A549 (cell line): Measurements from ENCODE around the gene UBAC2. TPM values are rescaled to one million over a fixed set of nuclear protein-coding genes. Genes with fewer than 3 reads are reported as not detected.
A peak's percentile ranks its signal among the peaks of the same experiment; 100 is the strongest.

ENCODE experiments used
- ATAC-seq, 2 experiments: fragments of 200-7000 bp in 1 of 2; fragments of >200 bp in 1 of 2; cut with Nextera tagmentation in 1 of 2; cut with Tn5 transposase in 1 of 2; 3 replicates each; pipeline versions ENCODE4 v1.8.0 to v1.9.1; 2018 to 2020; ENCODE audit warnings: mild to moderate bottlenecking in 1 of 2, moderate library complexity in 1 of 2
- CTCF ChIA-PET: fragments of 300-600 bp; sonication (Branson Sonifier 250); formaldehyde crosslinking; extraction: SDS; loops from one replicate; lab custom pipeline; 2021; ENCODE audit warnings: antibody characterized with exemption, inconsistent platforms; lab: Yijun Ruan, JAX
- POLR2A ChIA-PET: fragments of 350-600 bp; formaldehyde crosslinking; extraction: SDS; loops from one replicate; lab custom pipeline; 2021; ENCODE audit warnings: antibody characterized with exemption, inconsistent platforms; lab: Yijun Ruan, JAX
- DNase-seq, 2 experiments: peaks; one replicate each; pipeline versions ENCODE4 v3.0.0 to v3.0.0-alpha.2; 2011 to 2016; ENCODE audit warnings: low read depth in 1 of 2, low spot score in 1 of 2
- FAIRE-seq: peaks from 2 replicates; lab custom pipeline; 2011; peaks lifted over from hg19 to GRCh38; lab: Jason Lieb, UNC
- H3K27ac ChIP-seq, 2 experiments: fragments of >200 bp; sonication (Bioruptor Twin); formaldehyde crosslinking; 3 replicates each; pipeline ENCODE4 v1.5.1; 2016 to 2017
- H3K4me1 ChIP-seq: fragments of >200 bp; sonication (Bioruptor Twin); formaldehyde crosslinking; 3 replicates; pipeline ENCODE4 v1.6.1; 2016
- H3K4me2 ChIP-seq: fragments of >200 bp; sonication (Bioruptor Twin); formaldehyde crosslinking; 3 replicates; pipeline ENCODE4 v1.6.1; 2016
- H3K4me3 ChIP-seq: fragments of >200 bp; sonication (Bioruptor Twin); formaldehyde crosslinking; 3 replicates; pipeline ENCODE4 v1.5.1; 2016
- H3K9me3 ChIP-seq: fragments of >200 bp; sonication (Bioruptor Twin); formaldehyde crosslinking; 3 replicates; pipeline ENCODE4 v1.6.1; 2016
- EP300 ChIP-seq, 2 experiments: fragments of >200 bp; sonication (Bioruptor Twin); formaldehyde crosslinking; IDR thresholded peaks; 2 replicates in 1 of 2; 3 replicates in 1 of 2; pipeline ENCODE4 v1.6.1; 2016 to 2017
- ESRRA ChIP-seq: fragments of 150-350 bp; IDR thresholded peaks from 2 replicates; pipeline ENCODE4 v1.6.1; 2014; ENCODE audit warnings: mild to moderate bottlenecking, low read length, borderline replicate concordance
- FOSB ChIP-seq: fragments of 250-450 bp; sonication (Bioruptor Pico); IDR thresholded peaks from 2 replicates; pipeline ENCODE4 v1.5.0; 2020; ENCODE audit warnings: mild to moderate bottlenecking, moderate library complexity
- HDAC2 ChIP-seq: fragments of 200-600 bp; sonication (generic); IDR thresholded peaks from 2 replicates; pipeline ENCODE4 v1.6.1; 2016
- HEYL ChIP-seq: fragments of 250-450 bp; sonication (Bioruptor Pico); IDR thresholded peaks from 2 replicates; pipeline ENCODE4 v1.8.0; 2021; ENCODE audit warnings: mild to moderate bottlenecking, moderate library complexity
- HOXB13 ChIP-seq: fragments of 250-450 bp; sonication (Bioruptor Pico); IDR thresholded peaks from 2 replicates; pipeline ENCODE4 v1.5.0; 2020; ENCODE audit warnings: low read depth, mild to moderate bottlenecking, moderate library complexity
- HOXB5 ChIP-seq: fragments of 250-450 bp; sonication (Bioruptor Pico); IDR thresholded peaks from 2 replicates; pipeline ENCODE4 v1.5.0; 2020; ENCODE audit warnings: mild to moderate bottlenecking, moderate library complexity
- JUN ChIP-seq, 2 experiments: fragments of >200 bp; sonication (Bioruptor Twin); formaldehyde crosslinking; IDR thresholded peaks; 2 replicates in 1 of 2; 3 replicates in 1 of 2; pipeline ENCODE4 v1.6.1; 2016 to 2017
- KDM5A ChIP-seq: fragments of 200-600 bp; sonication (generic); IDR thresholded peaks from 2 replicates; pipeline ENCODE4 v1.6.1; 2016; ENCODE audit warnings: antibody characterized with exemption, mild to moderate bottlenecking
- MAFK ChIP-seq: fragments of 450-650 bp; IDR thresholded peaks from 2 replicates; pipeline ENCODE4 v1.6.1; 2014; ENCODE audit not compliant: partially characterized antibody
- MYC ChIP-seq: IDR thresholded peaks from 2 replicates; pipeline ENCODE4 v1.6.1; 2012; ENCODE audit warnings: mild to moderate bottlenecking, inconsistent platforms, low read length, improper control_type of control experiment, borderline replicate concordance
- NFE2L2 ChIP-seq: fragments of 150-350 bp; conservative IDR thresholded peaks from 2 replicates; pipeline ENCODE4 v1.6.1; 2014; ENCODE audit warnings: low read length
- PHF8 ChIP-seq: fragments of 200-600 bp; sonication (generic); IDR thresholded peaks from 2 replicates; pipeline ENCODE4 v1.6.1; 2016; ENCODE audit warnings: low read depth, mild to moderate bottlenecking, antibody characterized with exemption, moderate library complexity, borderline replicate concordance
- SMC3 ChIP-seq: fragments of >200 bp; sonication (Bioruptor Twin); formaldehyde crosslinking; IDR thresholded peaks from 3 replicates; pipeline ENCODE4 v1.6.1; 2018; ENCODE audit warnings: inconsistent platforms
- SREBF2 ChIP-seq: fragments of 450-650 bp; IDR thresholded peaks from 2 replicates; pipeline ENCODE4 v1.6.1; 2014; ENCODE audit warnings: mild to moderate bottlenecking, moderate library complexity
- TFCP2L1 ChIP-seq: fragments of 250-450 bp; sonication (Bioruptor Pico); IDR thresholded peaks from 2 replicates; pipeline ENCODE4 v1.5.0; 2021; ENCODE audit warnings: mild to moderate bottlenecking
- TP53 ChIP-seq: fragments of 250-450 bp; sonication (Bioruptor Pico); IDR thresholded peaks from 2 replicates; pipeline ENCODE4 v1.5.0; 2021; ENCODE audit warnings: mild to moderate bottlenecking, moderate library complexity
- ZC3H11A ChIP-seq: fragments of 450-650 bp; IDR thresholded peaks from 2 replicates; pipeline ENCODE4 v1.6.1; 2014; ENCODE audit warnings: antibody characterized with exemption, mild to moderate bottlenecking
- ZFP36 ChIP-seq: fragments of 450-650 bp; IDR thresholded peaks from 2 replicates; pipeline ENCODE4 v1.6.1; 2014; ENCODE audit warnings: borderline replicate concordance; ENCODE audit not compliant: partially characterized antibody
- WGBS: methylation state at CpG from one replicate; pipeline ENCODE4 v1.1.6; 2017; ENCODE audit errors: missing lambda C conversion rate; 5-methylcytosine and 5-hydroxymethylcytosine counted together
- polyA plus RNA-seq, 4 experiments: library from polyadenylated mRNA; depleted of rRNA in 3 of 4; stranded (reverse); fragments of >200 nt; fragmentation: RNase III in 1 of 4; extraction: RNeasy Plus Mini Kit Qiagen cat#74134 plus additional on column Dnase treatment in 1 of 4; gene quantifications; 2 replicates in 3 of 4; 3 replicates in 1 of 4; pipeline ENCODE4 v1.2.3, GENCODE V29; 2011 to 2017
- TF ChIP-seq, protein P1 (sequence below): fragments of 450-650 bp; IDR thresholded peaks from 2 replicates; pipeline ENCODE4 v1.6.1; 2014; ENCODE audit warnings: antibody characterized with exemption
- TF ChIP-seq, protein P2 (sequence below): fragments of 250-450 bp; sonication (Bioruptor Pico); IDR thresholded peaks from 2 replicates; pipeline ENCODE4 v1.5.0; 2020; ENCODE audit warnings: low read depth, mild to moderate bottlenecking, moderate library complexity
- TF ChIP-seq, protein P3 (sequence below): fragments of >200 bp; sonication (Bioruptor Twin); formaldehyde crosslinking; IDR thresholded peaks from 2 replicates; pipeline ENCODE4 v1.6.1; 2016
- TF ChIP-seq, protein P4 (sequence below): IDR thresholded peaks from 2 replicates; pipeline ENCODE4 v1.6.1; 2012
- TF ChIP-seq, protein P5 (sequence below): fragments of >200 bp; sonication (Bioruptor Twin); formaldehyde crosslinking; IDR thresholded peaks from 3 replicates; pipeline ENCODE4 v1.5.1; 2016
- TF ChIP-seq, protein P6 (sequence below): fragments of 250-450 bp; sonication (Bioruptor Pico); IDR thresholded peaks from 2 replicates; pipeline ENCODE4 v1.5.0; 2021; ENCODE audit warnings: mild to moderate bottlenecking, moderate library complexity, borderline replicate concordance

The UBAC2 gene
- polyA plus RNA-seq, 2 of the 4 experiments (the other 2 are of a cell fraction), result 61.6 to 103 TPM

DNA sequence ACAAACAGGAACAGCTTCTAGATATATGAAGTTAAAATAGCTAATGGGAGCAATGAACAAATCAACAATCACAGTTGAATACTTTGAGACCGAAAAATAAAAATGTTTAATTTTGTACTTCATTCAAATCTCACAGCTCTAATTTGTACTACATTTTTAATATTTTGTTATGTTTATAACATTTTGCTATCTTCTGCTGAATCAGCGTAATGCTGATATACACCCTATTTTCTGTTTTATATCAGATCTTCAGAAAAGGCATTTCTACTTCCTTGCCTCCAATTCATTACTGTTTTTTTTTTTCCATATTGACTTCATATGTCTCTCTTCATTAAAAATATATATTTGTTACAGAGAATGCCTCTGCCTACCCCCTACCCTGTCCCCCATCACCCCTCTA, 134.4 kb downstream of the UBAC2 start:
- ChIA-PET CTCF (interaction anchor here (1.1 kb wide), 1 partner anchor 101 kb away, joined by 3 read pairs; no protein-coding TSS in a partner anchor), POLR2A (no interaction called here)
- FAIRE-seq, result no peak
- Histone ChIP-seq H3K9me3 (no peaks in the 10 kb centered on the region), H3K4me3 (no peak overlapping the region), H3K4me2 (no peak overlapping the region), H3K27ac (no peak overlapping the region), H3K4me1 (no peaks in the 10 kb centered on the region)
- 93% methylated on average over 2 of the region's 2 CpGs for WGBS
- ATAC-seq, result no peak
- DNase-seq, result no peak
- TF ChIP-seq ZFP36 (no peak), MAFK (peak; percentile 88), TP53 (CRISPR knock-in tag) (no peak)
- TF ChIP-seq, protein P1, sequence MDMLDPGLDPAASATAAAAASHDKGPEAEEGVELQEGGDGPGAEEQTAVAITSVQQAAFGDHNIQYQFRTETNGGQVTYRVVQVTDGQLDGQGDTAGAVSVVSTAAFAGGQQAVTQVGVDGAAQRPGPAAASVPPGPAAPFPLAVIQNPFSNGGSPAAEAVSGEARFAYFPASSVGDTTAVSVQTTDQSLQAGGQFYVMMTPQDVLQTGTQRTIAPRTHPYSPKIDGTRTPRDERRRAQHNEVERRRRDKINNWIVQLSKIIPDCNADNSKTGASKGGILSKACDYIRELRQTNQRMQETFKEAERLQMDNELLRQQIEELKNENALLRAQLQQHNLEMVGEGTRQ, result no peak

DNA sequence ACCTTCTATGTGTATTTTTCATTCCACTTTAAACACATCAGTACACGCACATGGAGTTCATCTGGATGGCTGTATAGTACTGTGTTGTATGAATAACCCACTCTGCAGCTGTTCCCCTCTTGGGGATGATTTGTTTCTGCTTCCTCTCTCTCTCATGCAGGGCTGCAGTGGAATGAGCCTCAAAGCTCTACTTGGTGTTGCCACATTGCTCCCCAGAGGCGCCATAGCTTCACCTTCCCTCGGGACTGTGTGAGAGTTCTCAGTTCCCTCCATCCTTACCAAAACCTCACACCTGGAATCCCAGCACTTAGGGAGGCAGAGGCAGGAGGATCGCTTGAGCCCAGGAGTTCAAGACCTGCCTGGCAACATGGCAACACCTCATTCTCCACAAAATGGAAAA, 134.9 kb downstream of the UBAC2 start:
- CTCF ChIA-PET, result no interaction called here
- H3K27ac ChIP-seq, result no peak overlapping the region
- H3K4me2 ChIP-seq, result no peak overlapping the region
- TF ChIP-seq, protein P2, sequence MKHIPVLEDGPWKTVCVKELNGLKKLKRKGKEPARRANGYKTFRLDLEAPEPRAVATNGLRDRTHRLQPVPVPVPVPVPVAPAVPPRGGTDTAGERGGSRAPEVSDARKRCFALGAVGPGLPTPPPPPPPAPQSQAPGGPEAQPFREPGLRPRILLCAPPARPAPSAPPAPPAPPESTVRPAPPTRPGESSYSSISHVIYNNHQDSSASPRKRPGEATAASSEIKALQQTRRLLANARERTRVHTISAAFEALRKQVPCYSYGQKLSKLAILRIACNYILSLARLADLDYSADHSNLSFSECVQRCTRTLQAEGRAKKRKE (CRISPR knock-in tag), result no peak
- TF ChIP-seq HDAC2, result no peak
- TF ChIP-seq, protein P3, sequence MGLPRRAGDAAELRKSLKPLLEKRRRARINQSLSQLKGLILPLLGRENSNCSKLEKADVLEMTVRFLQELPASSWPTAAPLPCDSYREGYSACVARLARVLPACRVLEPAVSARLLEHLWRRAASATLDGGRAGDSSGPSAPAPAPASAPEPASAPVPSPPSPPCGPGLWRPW, result no peak
- no peak for TF ChIP-seq FOSB (CRISPR knock-in tag)
- no peak for TF ChIP-seq HEYL (CRISPR knock-in tag)
- no peak for TF ChIP-seq KDM5A
- no peak for TF ChIP-seq ZC3H11A
- TF ChIP-seq MAFK, result no peak
- no peak for TF ChIP-seq PHF8
- TF ChIP-seq, protein P4, sequence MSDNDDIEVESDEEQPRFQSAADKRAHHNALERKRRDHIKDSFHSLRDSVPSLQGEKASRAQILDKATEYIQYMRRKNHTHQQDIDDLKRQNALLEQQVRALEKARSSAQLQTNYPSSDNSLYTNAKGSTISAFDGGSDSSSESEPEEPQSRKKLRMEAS, result no peak
- TF ChIP-seq MYC, result no peak
- no peak for TF ChIP-seq ESRRA
- no peak for TF ChIP-seq EP300 (IDR thresholded peaks at IDR 0.05)
- TF ChIP-seq SREBF2, result no peak
- no peak for TF ChIP-seq JUN (IDR thresholded peaks at IDR 0.05)
- TF ChIP-seq HOXB5 (CRISPR knock-in tag), result no peak
- no peak for TF ChIP-seq HOXB13
- no peak for TF ChIP-seq SMC3
- WGBS, result 95% methylated on average over 4 of the region's 4 CpGs
- POLR2A ChIA-PET, result no interaction called here
- FAIRE-seq (no peak), DNase-seq (no peak), ATAC-seq (no peak)
- H3K4me3 ChIP-seq, result no peak overlapping the region
- no peaks in the 10 kb centered on the region for H3K9me3 ChIP-seq
- H3K4me1 ChIP-seq, result no peaks in the 10 kb centered on the region

DNA sequence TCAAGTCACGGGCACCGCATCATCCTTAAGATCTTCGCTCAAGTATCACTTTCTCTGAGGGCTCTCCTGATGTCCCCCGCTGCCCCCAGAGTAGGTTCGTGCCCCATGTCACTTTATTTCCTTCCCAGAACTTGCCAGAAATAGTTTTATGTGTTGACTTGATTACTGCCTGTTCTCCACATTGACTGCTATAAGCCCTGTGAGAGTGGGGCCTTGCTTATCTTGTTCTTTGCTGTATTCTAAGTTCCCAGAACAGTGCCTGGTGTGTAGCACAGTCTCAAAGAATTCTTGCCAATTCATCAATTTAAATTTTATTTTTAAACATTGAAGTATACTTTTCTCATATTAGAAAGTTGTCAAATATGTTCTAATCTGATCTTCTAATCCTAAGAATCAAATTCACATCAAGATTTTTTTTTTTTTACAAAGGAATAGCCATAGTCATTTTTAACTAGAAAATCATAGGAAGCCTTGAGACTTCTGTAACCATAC, 138.6 kb downstream of the UBAC2 start:
- Histone ChIP-seq H3K4me3 (no peak overlapping the region), H3K4me1 (no peaks in the 10 kb centered on the region), H3K27ac (no peak overlapping the region), H3K4me2 (no peak overlapping the region), H3K9me3 (no peaks in the 10 kb centered on the region)
- no peak for DNase-seq
- WGBS, result 99% methylated on average over 5 of the region's 5 CpGs
- ChIA-PET POLR2A (no interaction called here), CTCF (interaction anchor here (1.5 kb wide), 1 partner anchor 98 kb away, joined by 6 read pairs; no protein-coding TSS in a partner anchor)
- no peak for FAIRE-seq
- no peak for ATAC-seq
- TF ChIP-seq ZFP36, result no peak
- TF ChIP-seq, protein P5, sequence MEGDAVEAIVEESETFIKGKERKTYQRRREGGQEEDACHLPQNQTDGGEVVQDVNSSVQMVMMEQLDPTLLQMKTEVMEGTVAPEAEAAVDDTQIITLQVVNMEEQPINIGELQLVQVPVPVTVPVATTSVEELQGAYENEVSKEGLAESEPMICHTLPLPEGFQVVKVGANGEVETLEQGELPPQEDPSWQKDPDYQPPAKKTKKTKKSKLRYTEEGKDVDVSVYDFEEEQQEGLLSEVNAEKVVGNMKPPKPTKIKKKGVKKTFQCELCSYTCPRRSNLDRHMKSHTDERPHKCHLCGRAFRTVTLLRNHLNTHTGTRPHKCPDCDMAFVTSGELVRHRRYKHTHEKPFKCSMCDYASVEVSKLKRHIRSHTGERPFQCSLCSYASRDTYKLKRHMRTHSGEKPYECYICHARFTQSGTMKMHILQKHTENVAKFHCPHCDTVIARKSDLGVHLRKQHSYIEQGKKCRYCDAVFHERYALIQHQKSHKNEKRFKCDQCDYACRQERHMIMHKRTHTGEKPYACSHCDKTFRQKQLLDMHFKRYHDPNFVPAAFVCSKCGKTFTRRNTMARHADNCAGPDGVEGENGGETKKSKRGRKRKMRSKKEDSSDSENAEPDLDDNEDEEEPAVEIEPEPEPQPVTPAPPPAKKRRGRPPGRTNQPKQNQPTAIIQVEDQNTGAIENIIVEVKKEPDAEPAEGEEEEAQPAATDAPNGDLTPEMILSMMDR, result no peak
- no peak for TF ChIP-seq NFE2L2
- TF ChIP-seq, protein P1, result no peak
- TF ChIP-seq TFCP2L1 (CRISPR knock-in tag), result no peak
- TF ChIP-seq, protein P6, sequence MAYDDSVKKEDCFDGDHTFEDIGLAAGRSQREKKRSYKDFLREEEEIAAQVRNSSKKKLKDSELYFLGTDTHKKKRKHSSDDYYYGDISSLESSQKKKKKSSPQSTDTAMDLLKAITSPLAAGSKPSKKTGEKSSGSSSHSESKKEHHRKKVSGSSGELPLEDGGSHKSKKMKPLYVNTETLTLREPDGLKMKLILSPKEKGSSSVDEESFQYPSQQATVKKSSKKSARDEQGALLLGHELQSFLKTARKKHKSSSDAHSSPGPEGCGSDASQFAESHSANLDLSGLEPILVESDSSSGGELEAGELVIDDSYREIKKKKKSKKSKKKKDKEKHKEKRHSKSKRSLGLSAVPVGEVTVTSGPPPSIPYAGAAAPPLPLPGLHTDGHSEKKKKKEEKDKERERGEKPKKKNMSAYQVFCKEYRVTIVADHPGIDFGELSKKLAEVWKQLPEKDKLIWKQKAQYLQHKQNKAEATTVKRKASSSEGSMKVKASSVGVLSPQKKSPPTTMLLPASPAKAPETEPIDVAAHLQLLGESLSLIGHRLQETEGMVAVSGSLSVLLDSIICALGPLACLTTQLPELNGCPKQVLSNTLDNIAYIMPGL (CRISPR knock-in tag), result no peak
